Nucleus accumbens (tissue), 56 donors: Measurements from ENCODE around the gene DPF1.
"Not testable (repeated sequence)": the region's sequence is repeated elsewhere in the genome, so short reads cannot be mapped to it uniquely, and the experiment has no call there.

Experiments used
- DNase-seq, 56 donors: peaks; one replicate each; lab custom pipeline; 2025; lab: John Stamatoyannopoulos, UW

Gene DPF1

DNA sequence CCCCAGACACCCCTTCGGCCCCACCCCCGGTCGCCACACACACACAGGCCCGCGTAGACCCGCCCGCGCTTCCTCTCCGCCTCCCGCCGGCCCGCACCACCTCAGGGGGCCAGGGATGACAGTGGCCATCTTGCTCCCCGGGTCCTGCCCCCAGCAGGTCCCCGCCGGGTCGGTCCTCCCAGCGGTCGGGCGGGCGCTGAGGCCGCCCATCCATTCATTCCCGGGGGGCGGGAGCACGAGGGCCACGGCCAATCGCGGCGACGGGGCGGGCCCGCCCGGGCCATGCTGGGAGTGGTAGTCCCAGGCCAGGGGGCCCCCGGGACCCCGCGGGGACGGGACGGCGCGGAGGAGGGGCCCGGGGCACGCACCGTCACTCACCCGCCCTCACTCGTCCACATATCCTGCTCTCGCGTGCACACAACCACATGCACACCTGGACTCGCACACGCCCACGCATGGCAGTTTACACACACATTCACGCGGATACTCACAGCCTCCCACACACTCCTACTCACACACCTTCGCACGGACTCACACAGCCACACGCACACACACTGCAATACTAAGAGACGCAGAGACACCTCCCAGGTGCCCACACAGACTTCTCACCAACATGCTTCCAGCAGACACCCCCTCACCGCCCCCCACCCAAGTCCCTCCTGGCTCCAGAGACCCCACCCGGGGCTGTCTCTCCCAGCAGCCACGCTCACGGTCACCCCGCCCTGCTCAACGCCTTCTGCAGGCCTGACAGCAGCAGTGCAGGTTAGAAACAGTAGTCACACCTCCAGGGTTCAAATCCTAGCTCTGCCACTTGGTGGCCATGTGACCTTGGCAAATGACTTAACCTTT, at the start of gene DPF1:
DPF1 (minus strand) TSS at position 209 of the 849 bp plus-strand sequence; CDS start at position 129, 80 bp downstream.
- peak in 54 of 56 donors; percentile 11 to 88 (median 60) for DNase-seq

DNA sequence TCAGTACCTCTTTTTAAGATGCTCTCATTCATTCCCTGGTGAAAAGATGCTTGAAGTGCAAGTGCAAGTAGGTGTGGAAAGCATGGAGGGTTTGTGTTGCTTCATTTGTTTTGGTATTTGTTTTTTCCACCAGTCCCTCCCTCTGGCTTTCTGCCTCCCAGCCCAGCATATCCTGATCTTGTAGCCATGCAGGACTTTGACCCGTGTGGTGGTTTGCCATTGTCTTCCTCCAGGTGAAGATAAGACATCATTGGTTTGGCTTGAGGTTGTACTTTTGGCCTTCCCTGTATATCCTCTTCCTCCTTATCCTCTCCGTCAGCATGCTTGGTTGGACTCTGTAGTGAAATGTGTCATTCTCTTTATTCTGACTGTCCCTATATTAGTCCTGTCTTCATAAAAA, 49.5 kb upstream of the DPF1 start:
- no peak for DNase-seq

- DNase-seq: no peak
Measured at GRCh38 chr19:38270587-38271167, 46.7 kb upstream of the DPF1 start.

GRCh38 chr19:38268539-38268938, 44.5 kb upstream of the DPF1 start:
- no peak for DNase-seq

GRCh38 chr19:38267761-38268483, 43.9 kb upstream of the DPF1 start:
- no peak for DNase-seq

GRCh38 chr19:38266981-38267597, 43.1 kb upstream of the DPF1 start:
- no peak for DNase-seq

DNA sequence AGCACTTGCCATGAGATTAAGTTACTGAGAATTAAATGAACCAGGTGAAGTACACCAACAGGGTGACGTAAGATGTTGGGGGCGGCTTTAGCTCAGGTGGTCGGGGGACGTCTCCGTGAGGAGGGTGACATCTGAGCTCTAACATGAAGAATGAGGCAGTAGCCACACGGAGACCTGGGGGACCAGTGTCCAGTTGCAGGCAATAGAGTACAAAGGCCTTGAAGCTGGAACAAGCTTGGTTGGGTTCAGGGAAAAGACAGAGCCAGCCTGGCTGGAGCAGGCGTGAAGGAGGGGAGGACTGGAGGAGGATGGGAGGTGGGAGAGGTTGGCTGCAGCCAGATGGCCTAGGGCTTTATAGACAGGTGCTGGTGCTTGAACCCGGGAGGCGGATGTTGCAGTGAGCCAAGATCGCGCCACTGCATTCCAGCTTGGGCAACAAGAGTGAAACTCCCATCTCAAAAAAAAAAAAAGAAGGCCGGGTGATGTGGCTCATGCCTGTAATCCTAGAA, 42.0 kb upstream of the DPF1 start:
- DNase-seq: no peak

DNA sequence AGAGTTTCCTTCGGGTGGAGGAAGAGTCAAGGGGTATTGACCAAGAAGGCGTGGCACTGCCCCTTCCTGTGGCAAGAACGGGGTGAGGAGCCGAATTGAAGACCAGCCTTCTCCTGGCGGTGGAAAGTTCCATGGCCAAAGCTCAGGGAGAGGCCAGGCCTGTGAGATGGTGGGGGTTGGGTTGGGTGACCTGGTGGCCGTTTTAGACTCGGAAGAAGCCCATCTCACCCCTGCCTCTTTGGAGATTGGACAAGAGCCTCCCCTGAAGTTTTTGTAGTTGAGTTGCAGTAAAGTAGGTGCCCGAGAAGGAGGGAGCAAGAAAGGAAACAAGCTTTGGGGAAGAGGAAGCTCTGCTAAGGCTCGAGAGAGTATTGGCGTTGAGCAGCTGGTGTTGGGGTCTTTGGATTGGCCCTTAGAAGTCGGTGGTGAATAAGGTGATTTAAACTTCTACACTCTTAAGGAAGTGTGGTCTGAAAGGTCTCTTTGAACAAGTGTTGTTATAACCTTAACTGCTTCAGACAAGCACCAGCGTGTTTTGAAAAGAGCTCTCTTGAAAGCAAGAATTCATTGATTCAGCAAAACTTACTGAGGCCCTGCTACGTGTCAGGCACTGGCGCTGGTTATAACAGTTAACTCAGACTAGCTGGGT, 41.3 kb upstream of the DPF1 start:
- DNase-seq: no peak

DNA sequence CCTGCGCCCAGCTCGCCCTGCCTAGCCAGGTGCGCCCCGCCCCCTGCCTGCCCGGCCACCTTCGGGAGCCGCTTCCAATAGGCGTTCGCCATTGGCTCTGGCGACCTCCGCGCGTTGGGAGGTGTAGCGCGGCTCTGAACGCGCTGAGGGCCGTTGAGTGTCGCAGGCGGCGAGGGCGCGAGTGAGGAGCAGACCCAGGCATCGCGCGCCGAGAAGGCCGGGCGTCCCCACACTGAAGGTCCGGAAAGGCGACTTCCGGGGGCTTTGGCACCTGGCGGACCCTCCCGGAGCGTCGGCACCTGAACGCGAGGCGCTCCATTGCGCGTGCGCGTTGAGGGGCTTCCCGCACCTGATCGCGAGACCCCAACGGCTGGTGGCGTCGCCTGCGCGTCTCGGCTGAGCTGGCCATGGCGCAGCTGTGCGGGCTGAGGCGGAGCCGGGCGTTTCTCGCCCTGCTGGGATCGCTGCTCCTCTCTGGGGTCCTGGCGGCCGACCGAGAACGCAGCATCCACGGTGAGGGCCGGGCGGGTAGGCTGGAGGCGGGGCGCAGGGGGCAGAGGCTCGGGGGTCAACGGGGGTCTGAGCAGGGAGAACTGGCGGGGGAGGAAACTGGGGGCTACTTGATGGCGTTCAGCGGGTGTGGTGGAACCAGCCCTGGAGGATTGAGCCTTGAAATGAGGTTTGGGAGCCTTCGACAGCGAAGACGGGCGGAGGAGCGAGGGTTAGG, 40.6 kb upstream of the DPF1 start, which contains the start of gene SPINT2:
SPINT2 (plus strand) TSS at position 88 of the 727 bp plus-strand sequence; CDS start at position 408, 320 bp downstream.
- peak in 23 of 56 donors; percentile 18 to 77 (median 49) for DNase-seq

- DNase-seq: peak in 15 of 56 donors; percentile 31 to 70 (median 47)
Measured at GRCh38 chr19:38263689-38264485, 39.9 kb upstream of the DPF1 start.

DNA sequence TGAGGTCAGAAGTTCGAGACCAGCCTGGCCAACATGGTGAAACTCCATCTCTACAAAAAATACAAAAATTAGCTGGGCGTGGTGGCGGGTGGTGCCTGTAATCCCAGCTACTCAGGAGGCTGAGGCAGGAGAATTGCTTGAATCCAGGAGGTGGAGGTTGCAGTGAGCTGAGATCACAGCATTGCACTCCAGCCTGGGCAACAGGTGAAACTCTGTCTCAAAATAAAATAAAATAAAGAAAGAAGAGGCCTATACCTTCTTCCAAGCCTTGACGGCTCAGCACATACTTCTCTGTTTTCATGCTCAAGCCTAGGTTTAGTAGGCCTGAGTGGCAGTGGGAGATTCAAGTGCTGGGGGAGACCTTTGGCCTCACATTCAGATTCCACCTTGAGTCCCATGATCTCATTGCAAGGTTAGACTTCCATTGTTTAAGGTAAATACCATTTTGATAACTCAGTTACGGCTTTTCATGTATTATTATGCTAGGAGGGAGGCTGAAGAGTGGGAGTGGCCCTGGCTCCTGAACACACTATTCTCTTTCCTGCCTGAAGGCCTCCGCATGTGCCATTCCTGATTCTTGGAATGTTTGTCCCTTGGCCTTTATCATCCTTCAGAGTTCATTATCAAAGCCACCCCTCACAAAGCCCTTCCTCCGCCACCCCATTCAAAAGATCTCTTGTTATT, 38.7 kb upstream of the DPF1 start:
- DNase-seq: no peak

DNA sequence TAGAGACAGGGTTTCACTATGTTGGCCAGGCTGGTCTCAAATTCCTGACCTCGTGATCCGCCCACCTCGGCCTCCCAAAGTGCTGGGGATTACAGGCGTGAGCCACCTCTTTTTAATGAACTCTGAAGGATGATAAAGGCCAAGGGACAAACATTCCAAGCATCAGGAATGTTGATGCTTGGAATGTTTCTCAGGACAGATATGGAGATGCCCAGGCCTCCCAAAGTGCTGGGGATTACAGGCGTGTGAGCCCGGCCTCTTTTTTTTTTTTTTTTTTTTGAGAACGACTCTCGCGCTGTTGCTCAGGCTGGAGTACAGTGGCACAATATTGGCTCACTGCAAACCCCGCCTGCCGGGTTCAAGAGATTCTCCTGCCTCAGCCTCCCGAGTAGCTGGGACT, 37.9 kb upstream of the DPF1 start:
- DNase-seq: not testable (repeated sequence)

DNA sequence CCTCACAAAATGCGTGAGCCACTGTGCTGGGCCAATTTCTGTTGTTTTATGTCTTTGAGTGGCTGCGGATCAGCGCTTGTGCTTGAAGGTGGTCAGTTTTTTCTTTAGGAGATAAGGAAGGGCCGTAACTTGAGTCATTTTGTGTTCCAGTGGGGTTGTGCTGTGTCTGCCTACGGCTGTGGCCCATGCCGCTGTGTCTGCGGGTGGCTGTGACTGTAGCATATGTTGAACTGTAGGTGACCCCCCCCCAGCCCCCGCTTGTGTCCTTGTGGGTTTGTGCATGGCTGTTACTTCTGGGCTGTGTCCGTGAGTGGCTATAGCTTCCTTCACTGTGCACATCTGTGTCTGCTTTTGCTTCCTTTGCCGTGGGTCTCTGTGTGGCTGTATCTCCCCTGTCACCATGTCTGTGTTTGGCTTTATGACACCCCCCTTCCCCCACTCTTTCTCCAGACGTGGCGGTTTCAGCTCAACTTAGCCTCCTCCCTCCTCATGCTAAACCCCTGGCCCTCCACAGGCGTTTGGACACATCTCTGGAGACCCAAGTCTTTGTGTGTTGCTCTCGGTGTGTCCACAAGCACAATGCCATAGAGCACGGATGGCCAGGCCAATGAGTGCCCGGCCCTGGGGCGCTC, 31.5 kb upstream of the DPF1 start:
- DNase-seq: peak in 23 of 56 donors; percentile 14 to 67 (median 33)

DNA sequence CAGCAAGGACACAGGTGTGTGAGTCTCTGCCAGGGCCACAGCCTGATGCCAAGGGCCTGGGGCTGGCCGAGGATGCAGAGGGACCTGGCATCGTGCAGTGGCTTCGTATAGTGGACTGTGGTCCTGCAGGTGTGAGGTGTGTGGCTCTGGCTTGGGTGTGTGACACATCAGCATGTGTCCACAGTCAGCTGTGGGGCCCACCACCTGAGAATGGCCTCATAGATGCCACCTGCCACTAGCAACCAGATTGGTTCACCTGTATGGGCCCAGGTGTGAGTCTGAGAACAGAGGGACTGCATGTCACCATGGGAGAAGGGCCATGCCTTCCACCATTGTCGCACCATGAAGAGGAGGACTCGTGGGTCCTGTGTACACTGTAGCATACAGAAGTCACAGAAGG, 29.8 kb upstream of the DPF1 start:
- DNase-seq: peak in 5 of 56 donors; percentile 41 to 55 (median 48)

- peak in 54 of 56 donors; percentile 42 to 98 (median 88) for DNase-seq
Measured at GRCh38 chr19:38252941-38253691, 29.1 kb upstream of the DPF1 start.

- peak in 1 of 56 donors; percentile 69 for DNase-seq
Measured at GRCh38 chr19:38252385-38252784, 28.4 kb upstream of the DPF1 start.
